ENCODE results near the gene JMJD7. TPM values are rescaled to one million over a fixed set of nuclear protein-coding genes. Genes with fewer than 3 reads are reported as not detected.

Gene JMJD7
- total and polyA plus RNA-seq, 9 of the 15 experiments (the other 6 are each of a cell fraction or from before 2014, with no cell fraction given): 1.2 to 13.9 (median 6.1) TPM

DNA sequence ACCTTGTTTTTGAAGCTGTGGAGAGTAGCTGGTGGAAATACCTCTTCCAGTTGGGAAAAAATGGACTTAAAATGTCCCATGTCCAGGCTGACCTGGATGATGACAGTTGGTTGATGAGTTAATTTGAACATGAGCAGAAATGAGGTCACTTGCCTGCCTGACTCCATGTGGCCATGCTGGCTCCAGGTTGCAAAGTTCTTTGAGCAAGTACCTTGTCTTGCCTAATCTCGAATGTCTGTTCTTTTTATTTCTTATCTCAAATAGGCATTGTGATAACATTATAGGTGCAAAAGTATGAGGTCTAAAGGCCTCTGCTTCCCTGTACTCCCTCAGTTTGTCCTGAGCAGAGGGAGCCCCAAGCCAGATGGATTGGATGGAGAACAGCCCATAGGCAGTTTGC lies 44.6 kb upstream of the JMJD7 start:
- Histone ChIP-seq H3K9me1 (ENCODE audit: control insufficient read depth, insufficient read depth, low read length) (no peaks in the 10 kb centered on the region), H3K4me1 (replicated peaks in 1 of 2; ENCODE audit: control insufficient read depth in 2 of 2, insufficient read depth in 2 of 2, low read length in 2 of 2) (peaks cover 5 to 11% of the 10 kb centered on the region in 2 experiments; a peak in 4 of 5 replicates), H3K4me3 (no peak overlapping the region), H3K9me3 (replicated peaks; ENCODE audit: control insufficient read depth, insufficient read depth, low read depth, low read length) (no peaks in the 10 kb centered on the region), H3K9ac (ENCODE audit: insufficient read depth in 1 of 2, low read depth in 2 of 2, low read length in 2 of 2) (no peak overlapping the region; a peak in 1 of 4 replicates), H3K79me2 (ENCODE audit: control insufficient read depth, insufficient read depth, low read length) (no peaks in the 10 kb centered on the region), H2AFZ (ENCODE audit: low read depth, low read length) (no peak overlapping the region; the same call in 1 of the 2 replicates), H3K27me3 (ENCODE audit: control insufficient read depth in 2 of 2, insufficient read depth in 2 of 2, low read length in 2 of 2) (no peaks in the 10 kb centered on the region), H3K27ac (ENCODE audit: extremely low read depth, low read depth, low read length) (no peak overlapping the region), H4K20me1 (replicated peaks; ENCODE audit: control insufficient read depth, insufficient read depth, low read length) (no peaks in the 10 kb centered on the region), H3K4me2 (ENCODE audit: insufficient read depth, low read length) (peak overlapping the region; percentile 11; the same call in 1 of the 2 replicates), H3K36me3 (ENCODE audit: control insufficient read depth, insufficient read depth, low read length) (no peaks in the 10 kb centered on the region)
- ChIA-PET POLR2A (interaction anchor here (0.5 to 1.8 kb wide), 5 partner anchors 9 to 738 kb away, joined by 3 to 10 read pairs (median 3); partner anchors contain the start of gene MAPKBP1), CTCF (ENCODE audit: low intra/inter-chr PET ratio) (no interaction called here)
- WGBS (ENCODE audit: insufficient coverage, low coverage, missing lambda C conversion rate): 12% methylated on average over 1 of the region's 1 CpG
- in situ Hi-C loops (cut with MboI) (no loop called here), intact Hi-C loops (cut with micrococcal nuclease) (no loop called here)
- DNase-seq (ENCODE audit: extremely low read depth in 1 of 4, low spot score in 3 of 4): peak in 1 of 4 experiments; percentile 16
- TF ChIP-seq PTTG1 (tag; IDR thresholded peaks at IDR 0.05; ENCODE audit: low read depth): no peak
- FAIRE-seq: peak; percentile 11
- BruUV-seq (replicated peaks): no TSS peak
- ATAC-seq: peak; percentile 44; the same call in 2 of the 3 replicates

GRCh38 chr15:41788262-41788661 lies 39.6 kb upstream of the JMJD7 start:
- in situ Hi-C loops (cut with MboI) (no loop called here), intact Hi-C loops (cut with micrococcal nuclease) (no loop called here)
- BruUV-seq (replicated peaks): no TSS peak
- Histone ChIP-seq H3K36me3 (ENCODE audit: control insufficient read depth, insufficient read depth, low read length) (no peaks in the 10 kb centered on the region), H3K4me3 (no peak overlapping the region), H4K20me1 (replicated peaks; ENCODE audit: control insufficient read depth, insufficient read depth, low read length) (peaks cover 16% of the 10 kb centered on the region), H3K27me3 (ENCODE audit: control insufficient read depth in 2 of 2, insufficient read depth in 2 of 2, low read length in 2 of 2) (no peaks in the 10 kb centered on the region), H3K4me2 (ENCODE audit: insufficient read depth, low read length) (no peak overlapping the region), H3K9me1 (ENCODE audit: control insufficient read depth, insufficient read depth, low read length) (peaks cover 5% of the 10 kb centered on the region), H3K9me3 (replicated peaks; ENCODE audit: control insufficient read depth, insufficient read depth, low read depth, low read length) (no peaks in the 10 kb centered on the region), H2AFZ (ENCODE audit: low read depth, low read length) (no peak overlapping the region), H3K79me2 (ENCODE audit: control insufficient read depth, insufficient read depth, low read length) (0 out of 3 replicates have a peak, but pooled peaks cover 5% of the 10 kb centered on the region), H3K9ac (ENCODE audit: insufficient read depth in 1 of 2, low read depth in 2 of 2, low read length in 2 of 2) (no peak overlapping the region), H3K4me1 (replicated peaks in 1 of 2; ENCODE audit: control insufficient read depth in 2 of 2, insufficient read depth in 2 of 2, low read length in 2 of 2) (peaks cover 30 to 52% of the 10 kb centered on the region in 2 experiments), H3K27ac (ENCODE audit: extremely low read depth, low read depth, low read length) (no peak overlapping the region)
- no peak for DNase-seq (ENCODE audit: extremely low read depth in 1 of 4, low spot score in 3 of 4)
- CTCF ChIA-PET (ENCODE audit: low intra/inter-chr PET ratio): interaction anchor here (0.6 kb wide), 1 partner anchor 931 kb away, joined by 4 read pairs; no protein-coding TSS in a partner anchor
- FAIRE-seq: no peak
- POLR2A ChIA-PET: interaction anchor here (0.8 kb wide), 1 partner anchor 11 kb away, joined by 4 read pairs; no protein-coding TSS in a partner anchor
- TF ChIP-seq KLF10 (CRISPR knock-in tag; IDR thresholded peaks at IDR 0.05): no peak
- no peak for ATAC-seq
- 38% methylated on average over 3 of the region's 3 CpGs for WGBS (ENCODE audit: insufficient coverage, low coverage, missing lambda C conversion rate)
